Measurements from ENCODE around the gene NRTN.
"Not testable (repeated sequence)": the region's sequence is repeated elsewhere in the genome, so short reads cannot be mapped to it uniquely, and the experiment has no call there.

Gene NRTN

DNA sequence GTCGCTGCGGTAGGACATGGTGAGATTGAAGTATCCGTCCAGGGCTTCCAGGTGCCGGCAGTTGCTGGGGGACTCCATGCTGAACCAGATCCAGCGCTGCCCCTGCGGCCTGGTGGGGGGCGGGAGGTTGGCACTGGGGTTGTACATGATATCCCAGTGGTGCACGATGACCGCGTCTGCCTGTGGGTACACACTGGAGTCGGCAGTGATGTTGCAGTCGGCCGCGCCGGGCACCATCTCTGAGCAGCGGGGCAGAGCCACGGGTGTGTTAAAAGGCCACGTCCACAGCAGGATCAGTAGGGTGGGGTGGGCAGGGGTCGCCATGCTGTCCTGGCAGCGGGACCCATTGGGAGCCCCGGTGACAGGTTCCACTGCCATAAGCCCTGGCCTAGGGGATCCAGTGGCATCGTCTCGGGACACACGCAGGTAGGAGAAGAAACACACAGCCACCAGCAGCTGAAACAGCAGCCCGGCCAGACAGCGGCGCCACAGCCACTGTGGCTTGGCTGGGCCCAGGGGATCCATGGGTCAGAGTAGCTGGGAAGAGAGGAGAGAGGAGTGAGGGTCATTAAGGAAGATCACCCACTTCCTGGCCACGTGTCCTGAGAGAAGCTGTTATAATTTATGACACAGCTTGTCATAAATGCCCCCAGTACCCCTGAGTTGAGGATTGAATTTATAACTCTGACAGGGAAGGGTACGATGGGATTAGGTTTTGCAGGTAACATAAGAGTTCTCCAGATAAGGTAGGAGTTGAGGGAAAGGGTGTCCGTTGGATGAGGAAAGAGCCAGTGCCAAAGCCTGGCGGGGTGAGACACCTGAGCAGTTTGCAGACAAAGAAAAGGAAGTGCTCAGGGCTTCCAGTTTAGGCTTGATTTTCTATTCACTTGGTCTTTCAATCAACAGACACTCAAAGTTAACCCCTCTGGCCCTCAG lies 62.6 kb downstream of the NRTN start:
- DNase-seq (ENCODE audit: low read depth) = no peak

DNA sequence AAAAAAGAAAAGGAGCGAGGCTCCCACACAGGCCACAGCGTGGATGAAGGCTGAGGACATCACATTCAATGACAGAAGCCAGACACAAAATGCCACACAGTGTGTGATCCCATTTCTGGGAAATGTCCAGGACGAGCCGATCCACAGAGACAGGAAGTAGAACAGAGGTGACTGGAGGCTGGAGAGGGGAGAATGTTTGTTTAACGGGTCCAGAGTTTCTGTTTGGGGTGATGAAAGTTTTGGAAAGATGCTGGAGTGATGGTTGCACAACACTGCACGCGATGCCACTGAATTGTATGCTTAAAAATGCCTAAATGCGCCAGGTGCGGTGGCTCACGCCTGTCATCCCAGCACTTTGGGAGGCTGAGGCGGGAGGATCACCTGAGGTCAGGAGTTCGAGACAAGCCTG lies 66.1 kb downstream of the NRTN start:
- DNase-seq (ENCODE audit: low read depth) = no peak

- no peak for DNase-seq (ENCODE audit: low read depth)
These were observed 68.8 kb downstream of the NRTN start for GRCh38 chr19:5873617-5874199.

GRCh38 chr19:5874496-5874895 lies 69.6 kb downstream of the NRTN start:
- not testable (repeated sequence) for DNase-seq (ENCODE audit: low read depth)

DNA sequence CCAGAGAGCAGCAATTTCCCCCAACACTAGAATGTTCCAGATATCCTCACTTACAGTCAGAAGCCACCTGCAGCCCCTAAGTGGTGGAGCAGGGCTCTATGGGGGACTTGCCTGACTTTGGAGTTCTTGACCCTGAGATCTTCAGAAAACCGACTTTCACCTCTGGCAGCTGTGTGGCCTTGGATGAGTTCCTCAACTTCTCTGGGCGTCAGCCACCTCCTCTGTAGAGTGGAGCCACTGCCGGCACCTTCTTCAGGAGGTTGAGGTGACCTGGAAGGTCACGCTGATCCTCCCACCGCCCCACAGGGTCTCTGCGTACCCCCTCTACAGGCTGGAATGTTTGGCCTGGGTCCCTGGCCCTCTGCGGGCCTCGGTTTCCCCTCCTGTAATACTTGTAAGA lies 72.6 kb downstream of the NRTN start:
- no peak for DNase-seq (ENCODE audit: low read depth)

DNA sequence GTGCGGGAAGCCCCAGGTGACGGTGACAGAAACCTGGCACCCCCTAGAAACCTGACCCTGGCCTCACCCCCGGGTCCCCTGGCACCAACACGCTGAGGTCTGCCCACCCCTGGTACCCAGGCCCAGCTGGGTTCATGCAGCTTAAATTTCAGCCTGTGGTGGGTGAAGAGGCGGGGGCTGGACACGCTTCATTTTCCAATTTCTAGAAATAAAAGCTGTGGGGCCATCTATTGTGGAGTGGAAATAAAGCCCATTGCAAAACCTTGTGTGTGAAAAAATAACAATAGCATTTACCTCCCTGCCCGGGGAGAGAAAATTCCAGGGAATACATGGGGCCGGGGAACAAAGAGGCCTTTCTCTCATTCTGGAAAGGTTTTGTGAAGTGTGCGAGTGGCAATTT lies 73.0 kb downstream of the NRTN start:
- no peak for DNase-seq (ENCODE audit: low read depth)
